ENCODE measurements around the gene TMF1. TPM values are rescaled to one million over a fixed set of nuclear protein-coding genes. Genes with fewer than 3 reads are reported as not detected.

TMF1 gene
- total RNA-seq, 1 experiment from 2014 or later, result 14.2 TPM

DNA sequence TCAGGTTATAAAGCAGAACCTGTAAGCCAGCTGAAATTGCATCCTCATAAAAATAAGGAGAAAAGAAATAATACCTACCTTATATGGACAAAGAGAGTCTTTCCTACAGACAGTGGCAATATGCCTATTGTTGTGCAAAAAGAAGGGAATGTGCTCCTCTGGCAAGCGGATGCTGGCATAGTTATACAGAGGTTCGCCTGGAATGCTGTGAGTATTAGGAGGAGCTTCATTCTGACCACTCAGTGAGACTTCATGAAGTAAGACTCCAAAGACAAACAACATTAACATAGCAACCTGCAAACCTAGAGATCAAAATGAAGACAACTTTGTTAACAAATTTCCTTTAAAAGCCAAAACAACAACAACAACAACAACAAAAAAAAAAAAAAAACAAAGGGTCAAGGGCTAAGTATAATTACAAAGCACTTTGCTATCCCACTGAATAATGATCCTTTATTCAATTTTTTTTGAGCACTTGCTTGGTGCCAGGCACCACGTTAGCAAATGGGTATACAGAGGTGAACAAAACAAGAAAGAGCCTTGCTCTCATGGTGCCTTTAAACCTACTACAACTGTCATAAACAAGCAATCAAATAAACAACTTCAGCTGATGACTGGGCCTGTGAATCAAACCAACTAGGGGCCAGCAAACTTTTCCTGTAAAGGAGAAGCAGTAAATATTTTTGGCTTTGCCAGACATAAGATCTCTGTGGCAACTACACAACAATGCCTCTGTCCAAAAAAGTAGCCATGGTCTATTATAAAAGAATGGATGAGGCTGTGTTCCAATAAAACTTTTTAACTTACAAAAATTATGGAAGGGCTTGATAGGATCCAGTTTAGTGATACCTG is 42.3 kb downstream of the TMF1 start:
- intact Hi-C loops (cut with micrococcal nuclease; ENCODE audit: unreplicated experiment), result no loop called here
- POLR2A ChIA-PET (ENCODE audit: low non-redundant PET), result no interaction called here
- H3K4me3 ChIP-seq (ENCODE audit: low read depth, low read length, poor library complexity, severe bottlenecking), result no peak overlapping the region
- no peak overlapping the region for H3K27ac ChIP-seq (ENCODE audit: low read depth, low read length, poor library complexity, severe bottlenecking)
- CTCF ChIA-PET, result no interaction called here
- H3K4me1 ChIP-seq (ENCODE audit: insufficient read depth, low read length, poor library complexity, severe bottlenecking), result no peaks in the 10 kb centered on the region
- H3K27me3 ChIP-seq (replicated peaks; ENCODE audit: insufficient read depth, low read depth, low read length, poor library complexity), result no peaks in the 10 kb centered on the region
- no peaks in the 10 kb centered on the region for H3K9me3 ChIP-seq (ENCODE audit: low read depth, low read length, poor library complexity, severe bottlenecking)
- no TSS peak for BruUV-seq (replicated peaks)
- no peaks in the 10 kb centered on the region for H3K36me3 ChIP-seq (ENCODE audit: insufficient read depth, low read length, poor library complexity, severe bottlenecking)
- no peak for DNase-seq (ENCODE audit: low spot score)
- TF ChIP-seq, protein P1, sequence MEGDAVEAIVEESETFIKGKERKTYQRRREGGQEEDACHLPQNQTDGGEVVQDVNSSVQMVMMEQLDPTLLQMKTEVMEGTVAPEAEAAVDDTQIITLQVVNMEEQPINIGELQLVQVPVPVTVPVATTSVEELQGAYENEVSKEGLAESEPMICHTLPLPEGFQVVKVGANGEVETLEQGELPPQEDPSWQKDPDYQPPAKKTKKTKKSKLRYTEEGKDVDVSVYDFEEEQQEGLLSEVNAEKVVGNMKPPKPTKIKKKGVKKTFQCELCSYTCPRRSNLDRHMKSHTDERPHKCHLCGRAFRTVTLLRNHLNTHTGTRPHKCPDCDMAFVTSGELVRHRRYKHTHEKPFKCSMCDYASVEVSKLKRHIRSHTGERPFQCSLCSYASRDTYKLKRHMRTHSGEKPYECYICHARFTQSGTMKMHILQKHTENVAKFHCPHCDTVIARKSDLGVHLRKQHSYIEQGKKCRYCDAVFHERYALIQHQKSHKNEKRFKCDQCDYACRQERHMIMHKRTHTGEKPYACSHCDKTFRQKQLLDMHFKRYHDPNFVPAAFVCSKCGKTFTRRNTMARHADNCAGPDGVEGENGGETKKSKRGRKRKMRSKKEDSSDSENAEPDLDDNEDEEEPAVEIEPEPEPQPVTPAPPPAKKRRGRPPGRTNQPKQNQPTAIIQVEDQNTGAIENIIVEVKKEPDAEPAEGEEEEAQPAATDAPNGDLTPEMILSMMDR (conservative IDR thresholded peaks at IDR 0.05; ENCODE audit: low read depth, low read length), result no peak
- no peak for TF ChIP-seq EZH2 (IDR thresholded peaks at IDR 0.05; ENCODE audit: borderline replicate concordance, low read depth, low read length, poor library complexity, severe bottlenecking)

DNA sequence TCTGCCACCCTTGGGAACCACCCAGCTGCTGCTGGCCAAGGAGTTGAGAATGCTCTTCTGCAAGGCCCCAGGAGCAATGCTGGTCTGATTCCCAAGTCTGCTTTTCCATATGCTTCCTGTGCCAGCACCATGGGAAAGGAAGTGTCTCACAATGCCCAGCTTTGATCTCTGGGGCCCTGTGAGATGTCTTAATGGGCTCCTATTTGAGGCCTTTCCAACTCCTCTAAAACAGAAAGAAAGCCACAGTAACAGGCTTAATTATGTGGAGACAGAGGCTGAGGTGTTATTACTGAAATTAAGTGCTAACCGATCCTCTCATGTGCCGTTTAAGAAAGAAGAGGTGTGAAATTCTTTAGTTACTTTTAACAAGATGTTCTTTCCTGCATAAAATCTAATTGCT is 43.2 kb downstream of the TMF1 start:
- BruUV-seq (replicated peaks), result no TSS peak
- POLR2A ChIA-PET (ENCODE audit: low non-redundant PET), result no interaction called here
- intact Hi-C loops (cut with micrococcal nuclease; ENCODE audit: unreplicated experiment), result no loop called here
- Histone ChIP-seq H3K27ac (ENCODE audit: low read depth, low read length, poor library complexity, severe bottlenecking) (no peak overlapping the region), H3K4me3 (ENCODE audit: low read depth, low read length, poor library complexity, severe bottlenecking) (no peak overlapping the region), H3K4me1 (ENCODE audit: insufficient read depth, low read length, poor library complexity, severe bottlenecking) (no peaks in the 10 kb centered on the region), H3K9me3 (ENCODE audit: low read depth, low read length, poor library complexity, severe bottlenecking) (no peaks in the 10 kb centered on the region), H3K36me3 (ENCODE audit: insufficient read depth, low read length, poor library complexity, severe bottlenecking) (no peaks in the 10 kb centered on the region), H3K27me3 (replicated peaks; ENCODE audit: insufficient read depth, low read depth, low read length, poor library complexity) (no peaks in the 10 kb centered on the region)
- CTCF ChIA-PET, result no interaction called here
- peak; percentile 9 for DNase-seq (ENCODE audit: low spot score)
- TF ChIP-seq, protein P1 (conservative IDR thresholded peaks at IDR 0.05; ENCODE audit: low read depth, low read length), result no peak
- no peak for TF ChIP-seq EZH2 (IDR thresholded peaks at IDR 0.05; ENCODE audit: borderline replicate concordance, low read depth, low read length, poor library complexity, severe bottlenecking)

DNA sequence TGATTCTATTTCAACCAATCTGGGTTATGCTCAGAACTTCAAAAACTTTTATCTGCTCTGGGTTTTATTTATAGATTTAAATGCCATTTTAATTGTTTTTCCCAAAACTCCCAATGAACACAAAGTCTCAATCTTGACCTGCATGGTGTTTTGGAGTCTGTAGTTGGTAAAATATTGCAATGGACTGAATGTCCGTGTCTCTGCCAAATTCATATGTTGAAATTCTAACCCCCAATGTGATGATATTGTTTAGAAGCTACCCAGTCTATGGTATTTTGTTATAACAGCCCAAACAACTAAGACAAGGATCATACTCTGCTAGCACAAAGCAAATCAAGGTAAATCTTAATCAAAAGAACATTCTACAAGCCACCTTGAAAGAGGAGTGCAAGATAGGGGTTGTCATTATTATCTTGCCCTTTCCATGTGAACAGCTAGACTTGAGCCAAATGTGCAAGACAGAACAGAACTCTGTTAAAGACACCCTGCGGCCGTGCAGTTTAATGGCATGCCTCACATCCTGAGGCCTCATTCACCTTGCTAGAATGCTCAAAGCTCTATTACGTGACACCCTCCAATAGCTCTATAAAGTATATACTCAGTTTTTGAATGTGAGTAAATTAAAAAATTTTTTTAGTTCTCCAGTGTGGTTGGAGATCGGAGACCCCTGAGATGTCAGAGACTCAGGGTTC is 46.2 kb downstream of the TMF1 start:
- CTCF ChIA-PET, result no interaction called here
- POLR2A ChIA-PET (ENCODE audit: low non-redundant PET), result no interaction called here
- BruUV-seq (replicated peaks), result no TSS peak
- H3K27ac ChIP-seq (ENCODE audit: low read depth, low read length, poor library complexity, severe bottlenecking), result no peak overlapping the region
- no peak for DNase-seq (ENCODE audit: low spot score)
- intact Hi-C loops (cut with micrococcal nuclease; ENCODE audit: unreplicated experiment), result no loop called here
- no peaks in the 10 kb centered on the region for H3K9me3 ChIP-seq (ENCODE audit: low read depth, low read length, poor library complexity, severe bottlenecking)
- TF ChIP-seq EZH2 (IDR thresholded peaks at IDR 0.05; ENCODE audit: borderline replicate concordance, low read depth, low read length, poor library complexity, severe bottlenecking), result no peak
- TF ChIP-seq, protein P1 (conservative IDR thresholded peaks at IDR 0.05; ENCODE audit: low read depth, low read length), result no peak
- no peaks in the 10 kb centered on the region for H3K36me3 ChIP-seq (ENCODE audit: insufficient read depth, low read length, poor library complexity, severe bottlenecking)
- no peak overlapping the region for H3K4me3 ChIP-seq (ENCODE audit: low read depth, low read length, poor library complexity, severe bottlenecking)
- no peaks in the 10 kb centered on the region for H3K4me1 ChIP-seq (ENCODE audit: insufficient read depth, low read length, poor library complexity, severe bottlenecking)
- no peaks in the 10 kb centered on the region for H3K27me3 ChIP-seq (replicated peaks; ENCODE audit: insufficient read depth, low read depth, low read length, poor library complexity)

Measured in A673 (cell line).